ENCODE data around the gene MEIS2. TPM values are rescaled to one million over a fixed set of nuclear protein-coding genes. Genes with fewer than 3 reads are reported as not detected.

MEIS2 gene
- total RNA-seq, 1 experiment from 2014 or later: 9.3 TPM

- H3K27me3 ChIP-seq (replicated peaks; ENCODE audit: insufficient read depth, low read depth, low read length, poor library complexity): no peaks in the 10 kb centered on the region
- POLR2A ChIA-PET (ENCODE audit: low non-redundant PET): no interaction called here
- peaks cover 17% of the 10 kb centered on the region for H3K4me1 ChIP-seq (ENCODE audit: insufficient read depth, low read length, poor library complexity, severe bottlenecking)
- TF ChIP-seq EZH2 (IDR thresholded peaks at IDR 0.05; ENCODE audit: borderline replicate concordance, low read depth, low read length, poor library complexity, severe bottlenecking): no peak
- TF ChIP-seq CTCF (conservative IDR thresholded peaks at IDR 0.05; ENCODE audit: low read depth, low read length): no peak
- no peak overlapping the region for H3K27ac ChIP-seq (ENCODE audit: low read depth, low read length, poor library complexity, severe bottlenecking)
- CTCF ChIA-PET: no interaction called here
- intact Hi-C loops (cut with micrococcal nuclease; ENCODE audit: unreplicated experiment): no loop called here
- no peaks in the 10 kb centered on the region for H3K9me3 ChIP-seq (ENCODE audit: low read depth, low read length, poor library complexity, severe bottlenecking)
- peak; percentile 48 for DNase-seq (ENCODE audit: low spot score)
- H3K4me3 ChIP-seq (ENCODE audit: low read depth, low read length, poor library complexity, severe bottlenecking): no peak overlapping the region
- no TSS peak for BruUV-seq (replicated peaks)
- no peaks in the 10 kb centered on the region for H3K36me3 ChIP-seq (ENCODE audit: insufficient read depth, low read length, poor library complexity, severe bottlenecking)
Observed at GRCh38 chr15:37015035-37015434, 85.3 kb downstream of the MEIS2 start.

GRCh38 chr15:37014566-37014965 lies 85.8 kb downstream of the MEIS2 start:
- BruUV-seq (replicated peaks): no TSS peak
- ChIA-PET CTCF (no interaction called here), POLR2A (ENCODE audit: low non-redundant PET) (no interaction called here)
- intact Hi-C loops (cut with micrococcal nuclease; ENCODE audit: unreplicated experiment): no loop called here
- H3K4me1 ChIP-seq (ENCODE audit: insufficient read depth, low read length, poor library complexity, severe bottlenecking): peaks cover 17% of the 10 kb centered on the region
- no peak for DNase-seq (ENCODE audit: low spot score)
- no peak overlapping the region for H3K27ac ChIP-seq (ENCODE audit: low read depth, low read length, poor library complexity, severe bottlenecking)
- no peak for TF ChIP-seq EZH2 (IDR thresholded peaks at IDR 0.05; ENCODE audit: borderline replicate concordance, low read depth, low read length, poor library complexity, severe bottlenecking)
- TF ChIP-seq CTCF (conservative IDR thresholded peaks at IDR 0.05; ENCODE audit: low read depth, low read length): no peak
- no peaks in the 10 kb centered on the region for H3K27me3 ChIP-seq (replicated peaks; ENCODE audit: insufficient read depth, low read depth, low read length, poor library complexity)
- H3K9me3 ChIP-seq (ENCODE audit: low read depth, low read length, poor library complexity, severe bottlenecking): no peaks in the 10 kb centered on the region
- no peaks in the 10 kb centered on the region for H3K36me3 ChIP-seq (ENCODE audit: insufficient read depth, low read length, poor library complexity, severe bottlenecking)
- H3K4me3 ChIP-seq (ENCODE audit: low read depth, low read length, poor library complexity, severe bottlenecking): no peak overlapping the region

- Histone ChIP-seq H3K36me3 (ENCODE audit: insufficient read depth, low read length, poor library complexity, severe bottlenecking) (no peaks in the 10 kb centered on the region), H3K27ac (ENCODE audit: low read depth, low read length, poor library complexity, severe bottlenecking) (no peak overlapping the region), H3K27me3 (replicated peaks; ENCODE audit: insufficient read depth, low read depth, low read length, poor library complexity) (no peaks in the 10 kb centered on the region), H3K9me3 (ENCODE audit: low read depth, low read length, poor library complexity, severe bottlenecking) (no peaks in the 10 kb centered on the region), H3K4me3 (ENCODE audit: low read depth, low read length, poor library complexity, severe bottlenecking) (no peak overlapping the region), H3K4me1 (ENCODE audit: insufficient read depth, low read length, poor library complexity, severe bottlenecking) (peaks cover 17% of the 10 kb centered on the region)
- CTCF ChIA-PET: no interaction called here
- TF ChIP-seq EZH2 (IDR thresholded peaks at IDR 0.05; ENCODE audit: borderline replicate concordance, low read depth, low read length, poor library complexity, severe bottlenecking) (no peak), CTCF (conservative IDR thresholded peaks at IDR 0.05; ENCODE audit: low read depth, low read length) (no peak)
- POLR2A ChIA-PET (ENCODE audit: low non-redundant PET): no interaction called here
- no TSS peak for BruUV-seq (replicated peaks)
- intact Hi-C loops (cut with micrococcal nuclease; ENCODE audit: unreplicated experiment): no loop called here
- DNase-seq (ENCODE audit: low spot score): no peak
Observed at GRCh38 chr15:37014137-37014536, 86.2 kb downstream of the MEIS2 start.

Measured in A673 (cell line).